ENCODE data around the gene CBLC.
A peak's percentile ranks its signal among the peaks of the same experiment; 100 is the strongest.

The CBLC gene, protein sequence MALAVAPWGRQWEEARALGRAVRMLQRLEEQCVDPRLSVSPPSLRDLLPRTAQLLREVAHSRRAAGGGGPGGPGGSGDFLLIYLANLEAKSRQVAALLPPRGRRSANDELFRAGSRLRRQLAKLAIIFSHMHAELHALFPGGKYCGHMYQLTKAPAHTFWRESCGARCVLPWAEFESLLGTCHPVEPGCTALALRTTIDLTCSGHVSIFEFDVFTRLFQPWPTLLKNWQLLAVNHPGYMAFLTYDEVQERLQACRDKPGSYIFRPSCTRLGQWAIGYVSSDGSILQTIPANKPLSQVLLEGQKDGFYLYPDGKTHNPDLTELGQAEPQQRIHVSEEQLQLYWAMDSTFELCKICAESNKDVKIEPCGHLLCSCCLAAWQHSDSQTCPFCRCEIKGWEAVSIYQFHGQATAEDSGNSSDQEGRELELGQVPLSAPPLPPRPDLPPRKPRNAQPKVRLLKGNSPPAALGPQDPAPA

GRCh38 chr19:44777715-44778347 is at the start of gene CBLC:
Gene CBLC (plus strand): TSS chr19:44777890. CDS start chr19:44777932, 42 bp downstream.
- Histone ChIP-seq H3K4me3 (ENCODE audit: low read depth, low read length) (no peak within 1 kb of the TSS), H3K4me1 (ENCODE audit: control insufficient read depth, insufficient read depth, low read length, unreplicated experiment) (peaks cover 14% of the 10 kb centered on the region), H3K27ac (ENCODE audit: low read depth, low read length) (no peak within 1 kb of the TSS), H3K36me3 (ENCODE audit: insufficient read depth, low read length) (no peaks in the 10 kb centered on the region), H3K79me2 (ENCODE audit: control insufficient read depth, insufficient read depth, low read length, unreplicated experiment) (no peaks in the 10 kb centered on the region), H2AFZ (ENCODE audit: low read length, unreplicated experiment) (no peak within 1 kb of the TSS), H3K27me3 (ENCODE audit: insufficient read depth, low read length) (no peaks in the 10 kb centered on the region)

GRCh38 chr19:44728178-44728577 is 49.5 kb upstream of the CBLC start:
- peaks cover 11% of the 10 kb centered on the region for H3K4me1 ChIP-seq (ENCODE audit: control insufficient read depth, insufficient read depth, low read length, unreplicated experiment)
- no peaks in the 10 kb centered on the region for H3K79me2 ChIP-seq (ENCODE audit: control insufficient read depth, insufficient read depth, low read length, unreplicated experiment)
- no peak overlapping the region for H3K4me3 ChIP-seq (ENCODE audit: low read depth, low read length)
- H3K36me3 ChIP-seq (ENCODE audit: insufficient read depth, low read length), result no peaks in the 10 kb centered on the region
- no peak overlapping the region for H2AFZ ChIP-seq (ENCODE audit: low read length, unreplicated experiment)
- no peak overlapping the region for H3K27ac ChIP-seq (ENCODE audit: low read depth, low read length)
- H3K27me3 ChIP-seq (ENCODE audit: insufficient read depth, low read length), result no peaks in the 10 kb centered on the region

GRCh38 chr19:44729516-44730033 is 48.1 kb upstream of the CBLC start:
- Histone ChIP-seq H3K79me2 (ENCODE audit: control insufficient read depth, insufficient read depth, low read length, unreplicated experiment) (no peaks in the 10 kb centered on the region), H3K4me3 (ENCODE audit: low read depth, low read length) (no peak overlapping the region), H3K27me3 (ENCODE audit: insufficient read depth, low read length) (no peaks in the 10 kb centered on the region), H2AFZ (ENCODE audit: low read length, unreplicated experiment) (no peak overlapping the region), H3K27ac (ENCODE audit: low read depth, low read length) (no peak overlapping the region), H3K4me1 (ENCODE audit: control insufficient read depth, insufficient read depth, low read length, unreplicated experiment) (peaks cover 4% of the 10 kb centered on the region), H3K36me3 (ENCODE audit: insufficient read depth, low read length) (no peaks in the 10 kb centered on the region)

DNA sequence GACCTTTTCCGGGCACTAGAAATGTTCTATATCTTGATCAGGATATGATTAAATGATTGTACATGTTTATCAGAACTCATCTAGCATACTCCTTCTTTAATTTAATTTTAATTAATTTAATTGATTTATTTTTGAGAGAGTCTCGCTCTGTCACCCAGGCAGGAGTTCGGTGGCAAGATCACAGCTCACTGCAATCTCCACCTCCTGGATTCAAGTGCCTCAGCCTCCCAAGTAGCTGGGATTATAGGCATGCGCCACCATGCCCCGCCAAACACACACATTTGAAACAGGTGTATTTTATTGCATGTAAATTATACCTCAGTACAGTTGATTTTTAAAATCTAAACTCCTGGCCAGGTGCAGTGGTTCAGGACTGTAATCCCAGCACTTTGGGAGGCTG is 46.6 kb upstream of the CBLC start:
- Histone ChIP-seq H3K27ac (ENCODE audit: low read depth, low read length) (no peak overlapping the region), H3K27me3 (ENCODE audit: insufficient read depth, low read length) (no peaks in the 10 kb centered on the region), H3K4me1 (ENCODE audit: control insufficient read depth, insufficient read depth, low read length, unreplicated experiment) (no peaks in the 10 kb centered on the region), H3K36me3 (ENCODE audit: insufficient read depth, low read length) (no peaks in the 10 kb centered on the region), H3K4me3 (ENCODE audit: low read depth, low read length) (no peak overlapping the region), H3K79me2 (ENCODE audit: control insufficient read depth, insufficient read depth, low read length, unreplicated experiment) (no peaks in the 10 kb centered on the region), H2AFZ (ENCODE audit: low read length, unreplicated experiment) (no peak overlapping the region)

- Histone ChIP-seq H3K4me1 (ENCODE audit: control insufficient read depth, insufficient read depth, low read length, unreplicated experiment) (no peaks in the 10 kb centered on the region), H3K79me2 (ENCODE audit: control insufficient read depth, insufficient read depth, low read length, unreplicated experiment) (no peaks in the 10 kb centered on the region), H3K27ac (ENCODE audit: low read depth, low read length) (no peak overlapping the region)
Observed at GRCh38 chr19:44731622-44732021, 46.1 kb upstream of the CBLC start.

DNA sequence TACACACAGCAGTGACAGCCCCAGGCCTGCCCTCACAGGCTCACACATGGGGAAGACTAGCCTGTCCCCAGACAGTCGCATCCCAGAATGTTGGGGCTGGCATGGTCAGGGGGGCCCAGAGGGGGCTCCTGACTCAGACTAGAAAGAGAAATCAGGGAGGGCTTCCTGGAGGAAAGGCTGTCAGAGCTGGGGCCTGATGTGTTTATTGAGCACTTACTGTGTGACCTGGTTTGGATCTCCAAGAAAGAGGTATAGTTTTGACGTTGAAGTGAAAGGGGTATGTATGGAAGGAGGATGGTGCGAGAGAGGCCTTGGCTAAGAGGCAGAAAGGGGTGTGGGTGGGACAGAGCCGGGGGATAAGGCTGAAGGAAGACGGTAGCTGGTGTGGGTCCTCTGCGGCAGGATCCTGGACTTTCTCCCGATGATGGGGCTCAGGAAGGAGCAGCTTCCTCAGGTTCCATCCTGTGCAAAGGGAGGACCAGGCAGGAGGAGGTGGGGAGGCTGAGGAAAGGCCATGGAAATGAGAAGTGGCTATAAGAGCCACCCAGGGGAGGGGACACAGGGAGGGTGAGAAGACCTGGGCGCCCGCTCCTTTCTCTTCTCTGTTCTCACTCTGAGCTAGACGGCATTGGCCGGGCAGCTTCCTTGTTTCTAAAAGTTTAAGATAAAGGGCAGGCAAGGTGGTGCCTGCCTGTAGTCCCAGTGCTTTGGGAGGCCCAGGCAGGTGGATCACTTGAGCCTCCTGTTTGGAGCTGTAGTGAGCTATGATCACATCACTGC is 45.3 kb upstream of the CBLC start:
- Histone ChIP-seq H3K27me3 (ENCODE audit: insufficient read depth, low read length) (no peaks in the 10 kb centered on the region), H2AFZ (ENCODE audit: low read length, unreplicated experiment) (no peak overlapping the region), H3K4me3 (ENCODE audit: low read depth, low read length) (no peak overlapping the region), H3K79me2 (ENCODE audit: control insufficient read depth, insufficient read depth, low read length, unreplicated experiment) (no peaks in the 10 kb centered on the region), H3K27ac (ENCODE audit: low read depth, low read length) (no peak overlapping the region), H3K4me1 (ENCODE audit: control insufficient read depth, insufficient read depth, low read length, unreplicated experiment) (peaks cover 4% of the 10 kb centered on the region), H3K36me3 (ENCODE audit: insufficient read depth, low read length) (no peaks in the 10 kb centered on the region)

More at GRCh38 chr19:44731622-44732021, 46.1 kb upstream of the CBLC start:
- Histone ChIP-seq H3K27me3 (ENCODE audit: insufficient read depth, low read length) (no peaks in the 10 kb centered on the region), H3K36me3 (ENCODE audit: insufficient read depth, low read length) (no peaks in the 10 kb centered on the region), H2AFZ (ENCODE audit: low read length, unreplicated experiment) (no peak overlapping the region), H3K4me3 (ENCODE audit: low read depth, low read length) (no peak overlapping the region)

GRCh38 chr19:44734357-44734756 is 43.3 kb upstream of the CBLC start:
- Histone ChIP-seq H3K79me2 (ENCODE audit: control insufficient read depth, insufficient read depth, low read length, unreplicated experiment) (no peaks in the 10 kb centered on the region), H3K4me1 (ENCODE audit: control insufficient read depth, insufficient read depth, low read length, unreplicated experiment) (peaks cover 14% of the 10 kb centered on the region), H2AFZ (ENCODE audit: low read length, unreplicated experiment) (no peak overlapping the region), H3K4me3 (ENCODE audit: low read depth, low read length) (no peak overlapping the region), H3K27ac (ENCODE audit: low read depth, low read length) (no peak overlapping the region), H3K27me3 (ENCODE audit: insufficient read depth, low read length) (no peaks in the 10 kb centered on the region), H3K36me3 (ENCODE audit: insufficient read depth, low read length) (no peaks in the 10 kb centered on the region)

DNA sequence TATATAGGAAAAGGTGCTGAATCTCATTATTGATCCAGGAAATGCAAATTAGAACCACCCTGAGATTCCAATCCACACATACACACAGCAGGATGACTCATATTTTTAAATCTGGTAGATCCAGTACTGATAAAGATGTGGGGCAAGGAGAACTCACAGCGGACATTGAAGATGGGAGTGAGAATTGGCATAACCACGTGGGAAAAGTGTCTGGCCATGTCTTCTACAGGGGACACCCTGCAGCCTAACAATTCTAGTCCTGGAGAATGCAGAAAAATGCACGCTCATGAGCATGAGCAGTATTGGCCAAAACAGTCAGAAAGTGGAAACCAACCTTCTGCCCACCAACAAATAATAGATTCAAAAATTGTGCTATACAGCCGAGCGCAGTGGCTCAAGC is 42.7 kb upstream of the CBLC start:
- Histone ChIP-seq H3K79me2 (ENCODE audit: control insufficient read depth, insufficient read depth, low read length, unreplicated experiment) (no peaks in the 10 kb centered on the region), H3K27me3 (ENCODE audit: insufficient read depth, low read length) (no peaks in the 10 kb centered on the region), H3K4me1 (ENCODE audit: control insufficient read depth, insufficient read depth, low read length, unreplicated experiment) (peaks cover 14% of the 10 kb centered on the region), H3K4me3 (ENCODE audit: low read depth, low read length) (no peak overlapping the region), H3K36me3 (ENCODE audit: insufficient read depth, low read length) (no peaks in the 10 kb centered on the region), H2AFZ (ENCODE audit: low read length, unreplicated experiment) (no peak overlapping the region), H3K27ac (ENCODE audit: low read depth, low read length) (no peak overlapping the region)

DNA sequence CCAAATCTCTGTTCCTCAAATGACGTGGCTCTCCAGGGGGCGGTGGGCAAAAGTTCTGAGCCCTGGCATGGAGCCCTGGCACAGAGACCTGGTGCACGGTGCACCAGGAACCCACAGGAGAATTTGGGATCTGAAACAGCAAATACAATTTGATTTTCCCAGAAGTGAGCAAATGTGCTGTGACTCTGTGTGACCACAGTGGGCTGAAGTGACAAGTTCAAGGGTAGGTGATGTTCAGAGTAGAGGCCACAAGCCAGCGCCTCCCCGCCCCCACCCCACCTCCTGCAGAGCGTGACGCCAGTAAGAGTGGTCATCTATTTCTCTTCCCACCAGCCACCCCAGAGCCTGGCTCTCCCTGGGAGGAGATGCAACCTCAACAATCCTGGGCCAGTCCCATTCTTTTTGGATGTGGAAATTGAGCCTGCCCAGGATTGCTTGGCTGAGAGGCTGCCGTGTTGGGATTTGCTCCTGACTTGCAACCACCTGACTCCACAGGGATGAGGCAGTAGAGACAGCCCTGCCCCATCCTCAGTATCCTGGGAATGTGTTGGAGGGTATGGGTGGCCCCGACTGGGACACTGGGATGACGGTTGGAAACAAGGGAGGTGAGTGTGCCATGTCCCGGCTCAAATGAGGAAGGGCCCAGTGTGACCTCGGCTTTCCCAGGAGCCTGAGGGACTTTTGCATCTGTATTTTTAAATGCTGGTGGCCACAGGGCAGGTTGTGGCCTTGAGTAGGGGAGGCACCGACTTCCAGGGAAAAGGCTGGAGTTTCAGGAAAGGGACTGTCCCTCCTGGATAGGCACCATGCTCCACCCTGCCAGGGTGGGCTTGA is 40.2 kb upstream of the CBLC start:
- Histone ChIP-seq H3K4me3 (ENCODE audit: low read depth, low read length) (no peak overlapping the region), H3K27ac (ENCODE audit: low read depth, low read length) (peak overlapping the region; percentile 51), H3K4me1 (ENCODE audit: control insufficient read depth, insufficient read depth, low read length, unreplicated experiment) (peaks cover 23% of the 10 kb centered on the region), H3K27me3 (ENCODE audit: insufficient read depth, low read length) (no peaks in the 10 kb centered on the region), H3K36me3 (ENCODE audit: insufficient read depth, low read length) (no peaks in the 10 kb centered on the region), H3K79me2 (ENCODE audit: control insufficient read depth, insufficient read depth, low read length, unreplicated experiment) (no peaks in the 10 kb centered on the region), H2AFZ (ENCODE audit: low read length, unreplicated experiment) (no peak overlapping the region)

DNA sequence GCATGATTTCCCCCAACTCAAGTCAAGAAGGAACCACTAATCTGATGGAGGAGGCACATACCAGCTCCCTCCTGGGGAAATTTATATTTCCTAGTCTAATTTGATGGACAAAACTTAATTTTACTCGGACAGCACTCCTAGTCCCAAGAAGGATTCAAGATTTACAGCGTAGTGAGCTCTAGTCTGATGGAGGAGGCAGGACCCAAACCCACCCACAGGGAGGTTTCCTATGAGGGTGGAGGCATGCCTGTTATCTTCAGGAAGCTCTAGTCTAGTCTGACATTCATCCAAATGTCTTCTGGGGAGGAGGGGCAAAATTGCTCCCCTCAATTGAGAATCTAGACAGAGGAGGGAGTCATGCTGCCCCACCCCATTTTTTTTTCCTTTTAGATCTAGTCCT is 39.6 kb upstream of the CBLC start:
- no peak overlapping the region for H3K4me3 ChIP-seq (ENCODE audit: low read depth, low read length)
- no peaks in the 10 kb centered on the region for H3K79me2 ChIP-seq (ENCODE audit: control insufficient read depth, insufficient read depth, low read length, unreplicated experiment)
- peak overlapping the region; percentile 46 for H3K27ac ChIP-seq (ENCODE audit: low read depth, low read length)
- H3K4me1 ChIP-seq (ENCODE audit: control insufficient read depth, insufficient read depth, low read length, unreplicated experiment), result peaks cover 30% of the 10 kb centered on the region
- H3K36me3 ChIP-seq (ENCODE audit: insufficient read depth, low read length), result no peaks in the 10 kb centered on the region
- H2AFZ ChIP-seq (ENCODE audit: low read length, unreplicated experiment), result no peak overlapping the region
- H3K27me3 ChIP-seq (ENCODE audit: insufficient read depth, low read length), result no peaks in the 10 kb centered on the region
